Activated CD8-positive, alpha-beta T cell treated with anti-CD3 and anti-CD28 coated beads for 36 hours (primary cell): ENCODE data around the gene COL20A1. TPM values are rescaled to one million over a fixed set of nuclear protein-coding genes. Genes with fewer than 3 reads are reported as not detected.
"Not testable (repeated sequence)": the region's sequence is repeated elsewhere in the genome, so short reads cannot be mapped to it uniquely, and the experiment has no call there.

Source experiments
- ATAC-seq: fragments of 200-7000 bp; cut with Tn5 transposase; one replicate; pipeline ENCODE4 v1.10.0; 2021; ENCODE audit warnings: mild to moderate bottlenecking, moderate library complexity
- CTCF ChIA-PET: fragments of 350-600 bp; sonication (Branson Sonifier 250); formaldehyde crosslinking; loops from one replicate; lab custom pipeline; 2021; ENCODE audit warnings: antibody characterized with exemption; lab: Charles Lee
- POLR2A ChIA-PET: fragments of 350-600 bp; sonication (Branson Sonifier 250); formaldehyde crosslinking; loops from one replicate; lab custom pipeline; 2021; ENCODE audit warnings: antibody characterized with exemption; lab: Charles Lee
- DNase-seq: peaks from one replicate; pipeline ENCODE4 v3.0.0-alpha.2; 2020
- H3K27ac Mint-ChIP-seq: one replicate; pipeline ENCODE4 v1.8.0; 2021; ENCODE audit warnings: mild to moderate bottlenecking, mixed read lengths
- H3K27me3 Mint-ChIP-seq: one replicate; pipeline ENCODE4 v1.8.0; 2021; ENCODE audit warnings: mixed read lengths
- H3K36me3 Mint-ChIP-seq: one replicate; pipeline ENCODE4 v1.8.0; 2021; ENCODE audit warnings: low read depth, mixed read lengths
- H3K4me1 Mint-ChIP-seq: one replicate; pipeline ENCODE4 v1.8.0; 2021; ENCODE audit warnings: low read depth, mixed read lengths
- H3K4me3 Mint-ChIP-seq: one replicate; pipeline ENCODE4 v1.8.0; 2021; ENCODE audit warnings: mild to moderate bottlenecking, moderate library complexity, mixed read lengths
- H3K9me3 Mint-ChIP-seq: one replicate; pipeline ENCODE4 v1.8.0; 2021; ENCODE audit warnings: mixed read lengths
- CTCF ChIP-seq: fragments of 200-600 bp; IDR thresholded peaks from one replicate; pipeline ENCODE4 v1.8.0; 2022; ENCODE audit warnings: antibody characterized with exemption, mild to moderate bottlenecking
- intact Hi-C: fragments of 100-400 bp; cut with micrococcal nuclease; formaldehyde crosslinking; loops from one replicate; pipeline ENCODE4 v1.10.0; 2022
- total RNA-seq, 2 experiments: library from RNA; stranded (reverse); gene quantifications; one replicate each; pipeline ENCODE4 v1.2.3, GENCODE V29; 2021

The COL20A1 gene
- total RNA-seq, 2 experiments from 2014 or later, result 0.04 TPM; not detected in 1

- Mint-ChIP-seq H3K4me1 (no peaks in the 10 kb centered on the region), H3K4me3 (no peak overlapping the region), H3K27me3 (peaks cover 17% of the 10 kb centered on the region), H3K27ac (no peak overlapping the region), H3K9me3 (peaks cover 10% of the 10 kb centered on the region), H3K36me3 (no peaks in the 10 kb centered on the region)
- no peak for TF ChIP-seq CTCF
- ChIA-PET POLR2A (interaction anchor here (1.0 kb wide), 1 partner anchor 10 kb away, joined by 4 read pairs; no protein-coding TSS in a partner anchor), CTCF (interaction anchor here (1.2 kb wide), 1 partner anchor 11 kb away, joined by 4 read pairs; no protein-coding TSS in a partner anchor)
- intact Hi-C loops, result no loop called here
- DNase-seq (no peak), ATAC-seq (no peak)
Measured at GRCh38 chr20:63301671-63302070, 8.7 kb downstream of the COL20A1 start.

GRCh38 chr20:63303095-63303666, 10.2 kb downstream of the COL20A1 start:
- Mint-ChIP-seq H3K4me1 (no peaks in the 10 kb centered on the region), H3K4me3 (no peak overlapping the region), H3K27ac (no peak overlapping the region), H3K9me3 (peaks cover 10% of the 10 kb centered on the region), H3K36me3 (no peaks in the 10 kb centered on the region), H3K27me3 (peaks cover 14% of the 10 kb centered on the region)
- ATAC-seq (no peak), DNase-seq (no peak)
- CTCF ChIA-PET, result no interaction called here
- intact Hi-C loops, result no loop called here
- no peak for TF ChIP-seq CTCF
- POLR2A ChIA-PET, result no interaction called here

GRCh38 chr20:63305393-63305792, 12.4 kb downstream of the COL20A1 start:
- no peaks in the 10 kb centered on the region for H3K4me1 Mint-ChIP-seq
- TF ChIP-seq CTCF, result no peak
- H3K4me3 Mint-ChIP-seq, result no peak overlapping the region
- intact Hi-C loops, result loop anchor here (5.0 kb wide), 1 partner anchor 77 kb away; no protein-coding TSS in a partner anchor
- CTCF ChIA-PET, result no interaction called here
- peaks cover 18% of the 10 kb centered on the region for H3K27me3 Mint-ChIP-seq
- DNase-seq (no peak), ATAC-seq (no peak)
- H3K9me3 Mint-ChIP-seq, result peaks cover 10% of the 10 kb centered on the region
- H3K27ac Mint-ChIP-seq, result no peak overlapping the region
- no peaks in the 10 kb centered on the region for H3K36me3 Mint-ChIP-seq
- POLR2A ChIA-PET, result no interaction called here

GRCh38 chr20:63305933-63306672, 13.1 kb downstream of the COL20A1 start:
- H3K4me3 Mint-ChIP-seq, H3K9me3 Mint-ChIP-seq, H3K36me3 Mint-ChIP-seq, H3K4me1 Mint-ChIP-seq, H3K27ac Mint-ChIP-seq, POLR2A ChIA-PET, ATAC-seq, CTCF ChIA-PET, DNase-seq: not testable (repeated sequence)
- intact Hi-C loops, result loop anchor here (5.0 kb wide), 1 partner anchor 76 kb away; no protein-coding TSS in a partner anchor
- peaks cover 17% of the 10 kb centered on the region for H3K27me3 Mint-ChIP-seq

GRCh38 chr20:63306673-63307537, 13.9 kb downstream of the COL20A1 start:
- peaks cover 4% of the 10 kb centered on the region for H3K9me3 Mint-ChIP-seq
- peaks cover 13% of the 10 kb centered on the region for H3K27me3 Mint-ChIP-seq
- ATAC-seq, result no peak
- no peaks in the 10 kb centered on the region for H3K4me1 Mint-ChIP-seq
- no peak overlapping the region for H3K4me3 Mint-ChIP-seq
- no peaks in the 10 kb centered on the region for H3K36me3 Mint-ChIP-seq
- no peak for DNase-seq
- H3K27ac Mint-ChIP-seq, result no peak overlapping the region
- CTCF ChIA-PET, result interaction anchor here (4.1 kb wide), 1 partner anchor 74 kb away, joined by 42 read pairs; no protein-coding TSS in a partner anchor
- TF ChIP-seq CTCF, result no peak
- intact Hi-C loops, result loop anchor here (5.0 kb wide), 1 partner anchor 75 kb away; no protein-coding TSS in a partner anchor
- POLR2A ChIA-PET, result interaction anchor here (0.6 kb wide), 1 partner anchor 12 kb away, joined by 3 read pairs; no protein-coding TSS in a partner anchor
